ENCODE measurements around the gene H2BK1.

The H2BK1 gene

GRCh38 chr7:151208253-151208862 is 1.9 kb downstream of the H2BK1 start:
- Histone ChIP-seq H3K4me1 (ENCODE audit: insufficient read depth, low read length, severe bottlenecking) (no peaks in the 10 kb centered on the region), H3K79me2 (ENCODE audit: insufficient read depth, low read length) (no peaks in the 10 kb centered on the region), H3K4me2 (ENCODE audit: low read length) (no peak overlapping the region)

GRCh38 chr7:151207804-151208203 is 2.5 kb downstream of the H2BK1 start:
- Histone ChIP-seq H3K79me2 (ENCODE audit: insufficient read depth, low read length) (no peaks in the 10 kb centered on the region), H3K27me3 (ENCODE audit: insufficient read depth, low read length) (no peaks in the 10 kb centered on the region), H3K9me3 (ENCODE audit: low read length) (no peaks in the 10 kb centered on the region), H2AFZ (ENCODE audit: low read length) (no peak overlapping the region), H3F3A (ENCODE audit: insufficient read depth, low read length) (no peaks in the 10 kb centered on the region), H3K36me3 (ENCODE audit: insufficient read depth, low read length) (0 out of 2 replicates have a peak, but pooled peaks cover 10% of the 10 kb centered on the region), H3K4me2 (ENCODE audit: low read length) (no peak overlapping the region), H3K4me3 (ENCODE audit: low read depth, low read length, poor library complexity, severe bottlenecking) (no peak overlapping the region), H4K20me1 (ENCODE audit: insufficient read depth, low read length) (no peaks in the 10 kb centered on the region), H3K27ac (ENCODE audit: low read depth, low read length, poor library complexity, severe bottlenecking) (no peak overlapping the region), H3K4me1 (ENCODE audit: insufficient read depth, low read length, severe bottlenecking) (no peaks in the 10 kb centered on the region), H3K9me2 (ENCODE audit: low read depth, low read length) (no peaks in the 10 kb centered on the region), H3K9ac (ENCODE audit: low read length) (no peak overlapping the region)
- TF ChIP-seq CTCF (IDR thresholded peaks at IDR 0.05; ENCODE audit: low read length) = no peak

More at GRCh38 chr7:151208253-151208862, 1.9 kb downstream of the H2BK1 start:
- Histone ChIP-seq H3K9ac (ENCODE audit: low read length) (no peak overlapping the region), H3K4me3 (ENCODE audit: low read depth, low read length, poor library complexity, severe bottlenecking) (no peak overlapping the region), H3F3A (ENCODE audit: insufficient read depth, low read length) (no peaks in the 10 kb centered on the region), H2AFZ (ENCODE audit: low read length) (no peak overlapping the region), H3K36me3 (ENCODE audit: insufficient read depth, low read length) (peaks cover 15% of the 10 kb centered on the region), H3K27me3 (ENCODE audit: insufficient read depth, low read length) (no peaks in the 10 kb centered on the region), H3K9me2 (ENCODE audit: low read depth, low read length) (no peaks in the 10 kb centered on the region), H3K9me3 (ENCODE audit: low read length) (no peaks in the 10 kb centered on the region), H3K27ac (ENCODE audit: low read depth, low read length, poor library complexity, severe bottlenecking) (no peak overlapping the region), H4K20me1 (ENCODE audit: insufficient read depth, low read length) (no peaks in the 10 kb centered on the region)
- no peak for TF ChIP-seq CTCF (IDR thresholded peaks at IDR 0.05; ENCODE audit: low read length)

GRCh38 chr7:151207315-151207714 is 3.0 kb downstream of the H2BK1 start:
- Histone ChIP-seq H3K27ac (ENCODE audit: low read depth, low read length, poor library complexity, severe bottlenecking) (no peak overlapping the region), H3F3A (ENCODE audit: insufficient read depth, low read length) (no peaks in the 10 kb centered on the region), H3K4me3 (ENCODE audit: low read depth, low read length, poor library complexity, severe bottlenecking) (no peak overlapping the region), H2AFZ (ENCODE audit: low read length) (no peak overlapping the region), H3K9me2 (ENCODE audit: low read depth, low read length) (no peaks in the 10 kb centered on the region), H3K27me3 (ENCODE audit: insufficient read depth, low read length) (no peaks in the 10 kb centered on the region), H4K20me1 (ENCODE audit: insufficient read depth, low read length) (no peaks in the 10 kb centered on the region), H3K4me2 (ENCODE audit: low read length) (no peak overlapping the region), H3K79me2 (ENCODE audit: insufficient read depth, low read length) (no peaks in the 10 kb centered on the region), H3K9ac (ENCODE audit: low read length) (no peak overlapping the region), H3K36me3 (ENCODE audit: insufficient read depth, low read length) (0 out of 2 replicates have a peak, but pooled peaks cover 5% of the 10 kb centered on the region), H3K4me1 (ENCODE audit: insufficient read depth, low read length, severe bottlenecking) (no peaks in the 10 kb centered on the region), H3K9me3 (ENCODE audit: low read length) (no peaks in the 10 kb centered on the region)
- no peak for TF ChIP-seq EZH2 (IDR thresholded peaks at IDR 0.05; ENCODE audit: borderline replicate concordance, low read length)
- no peak for TF ChIP-seq CTCF (IDR thresholded peaks at IDR 0.05; ENCODE audit: low read length)
